Left kidney (tissue), 1 donor: Measurements from ENCODE around the gene LYAR. TPM values are rescaled to one million over a fixed set of nuclear protein-coding genes. Genes with fewer than 3 reads are reported as not detected.

Experiments
- polyA plus RNA-seq: library from polyadenylated mRNA; unstranded; fragments of 120-200 nt; gene quantifications from one replicate; pipeline ENCODE4 v1.2.1, GENCODE V29; 2013; ENCODE audit not compliant: insufficient read length

The LYAR gene
- polyA plus RNA-seq, 1 donor, result 19.8 TPM

Other genes with a start within 250 kb of the LYAR start
- not detected for gene OTOP1, start 63.2 kb downstream of the LYAR start, polyA plus RNA-seq
- 49.6 TPM for gene TMEM128, start 41.9 kb downstream of the LYAR start, polyA plus RNA-seq
- 8.5 TPM for gene ZBTB49, start 97 bp upstream of the LYAR start, polyA plus RNA-seq
- 4.9 TPM for gene NSG1, start 96.9 kb upstream of the LYAR start, polyA plus RNA-seq